ENCODE data around the gene SLK.

GRCh38 chr10:104005172-104005863 lies 38.4 kb downstream of the SLK start:
- TF ChIP-seq CTCF (IDR thresholded peaks at IDR 0.05; ENCODE audit: poor library complexity) = no peak
- TF ChIP-seq EZH2 (IDR thresholded peaks at IDR 0.05; ENCODE audit: borderline replicate concordance) = no peak
